Erythroblast (primary cell): ENCODE data around the gene LONP2.

ENCODE experiments used
- GATA1 ChIP-seq: IDR thresholded peaks from 2 replicates; pipeline ENCODE4 v1.6.1; 2011; ENCODE audit warnings: low read depth, mild to moderate bottlenecking, control low read depth, low read length, moderate library complexity
- POLR2A ChIP-seq: IDR thresholded peaks from 2 replicates; pipeline ENCODE4 v1.6.1; 2011; ENCODE audit warnings: mild to moderate bottlenecking, low read length

DNA sequence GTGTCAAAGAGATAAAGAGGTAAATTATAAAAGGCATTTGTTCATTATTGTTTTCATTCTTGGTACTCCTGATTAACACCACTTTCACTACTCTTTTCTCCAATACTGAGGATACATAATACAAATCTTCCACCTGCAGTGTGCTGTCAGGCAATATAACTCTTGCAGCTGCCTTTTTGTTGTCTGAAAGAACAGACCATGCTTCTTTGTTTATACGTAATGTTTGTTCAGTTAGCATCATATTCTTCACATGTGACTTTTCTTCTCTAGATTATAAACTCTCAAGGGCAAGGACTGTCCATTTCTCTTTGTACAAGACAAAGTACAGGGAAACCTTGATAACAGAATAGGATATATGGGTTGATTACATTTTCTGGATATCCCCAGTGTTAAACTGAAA lies 17.5 kb downstream of the LONP2 start:
- TF ChIP-seq POLR2A: no peak
- TF ChIP-seq GATA1: no peak
